Suprapubic skin (tissue), 4 donors: ENCODE data around the gene CISH.

ENCODE experiments used
- CTCF ChIP-seq, 2 donors: fragments of 200-600 bp in 1 of 2; fragments of 450-650 bp in 1 of 2; sonication (generic) in 1 of 2; IDR thresholded peaks; one replicate each; pipeline ENCODE4 v1.5.1; 2016 to 2019; ENCODE audit warnings: antibody characterized with exemption in 2 of 2, mild to moderate bottlenecking in 1 of 2, moderate library complexity in 1 of 2
- EP300 ChIP-seq: sonication (generic); formaldehyde crosslinking; IDR thresholded peaks from one replicate; pipeline ENCODE4 v1.6.1; 2017; ENCODE audit warnings: antibody characterized with exemption
- POLR2A ChIP-seq, 2 donors: fragments of 450-650 bp; IDR thresholded peaks; one replicate each; pipeline ENCODE4 v1.6.1; 2017; ENCODE audit warnings: antibody characterized with exemption in 2 of 2, mild to moderate bottlenecking in 2 of 2, moderate library complexity in 2 of 2
- POLR2AphosphoS5 ChIP-seq, 3 donors: sonication (generic); formaldehyde crosslinking; IDR thresholded peaks; one replicate each; pipeline ENCODE4 v1.6.1; 2017; ENCODE audit warnings: antibody characterized with exemption in 3 of 3

GRCh38 chr3:50623840-50624474, 12.4 kb upstream of the CISH start:
- TF ChIP-seq POLR2AphosphoS5 (IDR thresholded peaks at IDR 0.05) (no peak), CTCF (IDR thresholded peaks at IDR 0.05) (no peak), EP300 (no peak), POLR2A (IDR thresholded peaks at IDR 0.05) (no peak)
